H9 (cell line): ENCODE data around the gene GTF2H4. TPM values are rescaled to one million over a fixed set of nuclear protein-coding genes. Genes with fewer than 3 reads are reported as not detected.
"Not testable (repeated sequence)": the region's sequence is repeated elsewhere in the genome, so short reads cannot be mapped to it uniquely, and the experiment has no call there.

Source experiments
- DNase-seq: peaks from one replicate; pipeline ENCODE4 v3.0.0-alpha.2; 2017
- H2AFZ ChIP-seq: one replicate; pipeline ENCODE4 v1.6.1; 2013; ENCODE audit warnings: mild to moderate bottlenecking, low read length, control low read depth, moderate library complexity
- H2AK5ac ChIP-seq: 2 replicates; pipeline ENCODE4 v1.6.1; 2013; ENCODE audit warnings: low read length, control low read depth, mixed read lengths; ENCODE audit not compliant: insufficient read length
- H2BK120ac ChIP-seq: one replicate; pipeline ENCODE4 v1.6.1; 2013; ENCODE audit warnings: low read depth, mild to moderate bottlenecking, low read length, control low read depth, inconsistent platforms; ENCODE audit not compliant: poor library complexity, severe bottlenecking
- H2BK12ac ChIP-seq: 2 replicates; pipeline ENCODE4 v1.6.1; 2013; ENCODE audit warnings: low read length, control low read depth, mixed read lengths, low read depth; ENCODE audit not compliant: insufficient read length
- H2BK15ac ChIP-seq: 2 replicates; pipeline ENCODE4 v1.6.1; 2013; ENCODE audit warnings: low read depth, low read length, control low read depth
- H2BK20ac ChIP-seq: one replicate; pipeline ENCODE4 v1.6.1; 2013; ENCODE audit warnings: low read depth, mild to moderate bottlenecking, low read length, control low read depth, inconsistent platforms; ENCODE audit not compliant: poor library complexity, severe bottlenecking
- H2BK5ac ChIP-seq: 2 replicates; pipeline ENCODE4 v1.6.1; 2013; ENCODE audit warnings: low read length, control low read depth, mixed read lengths; ENCODE audit not compliant: insufficient read length
- H3K14ac ChIP-seq: 2 replicates; pipeline ENCODE4 v1.6.1; 2013; ENCODE audit warnings: low read length, control low read depth; ENCODE audit not compliant: insufficient read depth
- H3K18ac ChIP-seq: 2 replicates; pipeline ENCODE4 v1.6.1; 2013; ENCODE audit warnings: low read depth, mild to moderate bottlenecking, mixed read lengths, low read length, control low read depth; ENCODE audit not compliant: insufficient read length
- H3K23ac ChIP-seq: 2 replicates; pipeline ENCODE4 v1.6.1; 2013; ENCODE audit warnings: low read length, control low read depth, mixed read lengths, low read depth; ENCODE audit not compliant: insufficient read length
- H3K23me2 ChIP-seq: 2 replicates; pipeline ENCODE4 v1.6.1; 2013; ENCODE audit warnings: low read depth, mild to moderate bottlenecking, mixed read lengths, low read length, control low read depth; ENCODE audit not compliant: insufficient read length, poor library complexity, severe bottlenecking
- H3K27ac ChIP-seq: 2 replicates; pipeline ENCODE4 v1.5.1; 2013; ENCODE audit warnings: low read length, control low read depth, mixed read lengths, low read depth; ENCODE audit not compliant: insufficient read length
- H3K27me3 ChIP-seq: 2 replicates; pipeline ENCODE4 v1.6.1; 2013; ENCODE audit warnings: low read length, control low read depth, inconsistent platforms; ENCODE audit not compliant: insufficient read depth
- H3K4ac ChIP-seq: 2 replicates; pipeline ENCODE4 v1.6.1; 2013; ENCODE audit warnings: low read depth, mild to moderate bottlenecking, control low read depth, inconsistent platforms, low read length, moderate library complexity
- H3K4me1 ChIP-seq: 2 replicates; pipeline ENCODE4 v1.6.1; 2013; ENCODE audit warnings: low read length, control low read depth, inconsistent platforms; ENCODE audit not compliant: insufficient read depth
- H3K4me2 ChIP-seq: 2 replicates; pipeline ENCODE4 v1.6.1; 2013; ENCODE audit warnings: low read length, control low read depth, mixed read lengths; ENCODE audit not compliant: insufficient read length, insufficient read depth
- H3K56ac ChIP-seq: 2 replicates; pipeline ENCODE4 v1.6.1; 2013; ENCODE audit warnings: low read depth, mild to moderate bottlenecking, mixed read lengths, low read length, control low read depth; ENCODE audit not compliant: insufficient read length
- H3K79me1 ChIP-seq: 2 replicates; pipeline ENCODE4 v1.6.1; 2013; ENCODE audit warnings: low read depth, mild to moderate bottlenecking, moderate library complexity, low read length, control low read depth, inconsistent platforms; ENCODE audit not compliant: insufficient read depth, poor library complexity, severe bottlenecking
- H3K79me2 ChIP-seq: 2 replicates; pipeline ENCODE4 v1.6.1; 2013; ENCODE audit warnings: low read length, control low read depth, inconsistent platforms; ENCODE audit not compliant: insufficient read depth
- H3K9ac ChIP-seq: 2 replicates; pipeline ENCODE4 v1.6.1; 2013; ENCODE audit warnings: low read length, control low read depth, mixed read lengths; ENCODE audit not compliant: insufficient read length; ENCODE audit errors: extremely low read depth
- H3K9me3 ChIP-seq: one replicate; pipeline ENCODE4 v1.6.1; 2013; ENCODE audit warnings: low read depth, low read length, inconsistent platforms; ENCODE audit not compliant: control insufficient read depth
- H3T11ph ChIP-seq: one replicate; pipeline ENCODE4 v1.6.1; 2013; ENCODE audit warnings: mild to moderate bottlenecking, low read length, control low read depth, inconsistent platforms
- H4K20me1 ChIP-seq: one replicate; pipeline ENCODE4 v1.6.1; 2013; ENCODE audit not compliant: control insufficient read depth, insufficient read length, insufficient read depth
- H4K5ac ChIP-seq: 2 replicates; pipeline ENCODE4 v1.6.1; 2013; ENCODE audit warnings: low read depth, mild to moderate bottlenecking, mixed read lengths, low read length, control low read depth; ENCODE audit not compliant: insufficient read length
- H4K8ac ChIP-seq: replicated peaks from 2 replicates; pipeline ENCODE4 v1.6.1; 2013; ENCODE audit warnings: low read length, control low read depth, mixed read lengths, low read depth; ENCODE audit not compliant: insufficient read length
- H4K91ac ChIP-seq: 2 replicates; pipeline ENCODE4 v1.6.1; 2013; ENCODE audit warnings: low read depth, mild to moderate bottlenecking, moderate library complexity, mixed read lengths, low read length, control low read depth; ENCODE audit not compliant: insufficient read length
- H3K27ac Mint-ChIP-seq, 3 experiments: 2 replicates in 2 of 3; 3 replicates in 1 of 3; pipeline ENCODE4 v1.8.0; 2020 to 2021; ENCODE audit warnings: mixed read lengths in 3 of 3, mild to moderate bottlenecking in 1 of 3, moderate library complexity in 1 of 3
- H3K27me3 Mint-ChIP-seq: 2 replicates; pipeline ENCODE4 v1.8.0; 2021; ENCODE audit warnings: low read depth, mild to moderate bottlenecking, moderate library complexity, mixed read lengths
- H3K36me3 Mint-ChIP-seq, 3 experiments: 2 replicates in 2 of 3; 3 replicates in 1 of 3; pipeline ENCODE4 v1.8.0; 2020 to 2021; ENCODE audit warnings: low read depth in 3 of 3, mixed read lengths in 3 of 3; ENCODE audit not compliant: insufficient read depth in 1 of 3
- H3K4me1 Mint-ChIP-seq, 2 experiments: 2 replicates each; pipeline ENCODE4 v1.8.0; 2020; ENCODE audit warnings: mixed read lengths in 2 of 2
- H3K4me3 Mint-ChIP-seq, 2 experiments: 2 replicates in 1 of 2; 3 replicates in 1 of 2; pipeline ENCODE4 v1.8.0; 2020 to 2021; ENCODE audit warnings: mild to moderate bottlenecking in 2 of 2, mixed read lengths in 2 of 2, moderate library complexity in 1 of 2
- H3K9me3 Mint-ChIP-seq, 2 experiments: 2 replicates in 1 of 2; 3 replicates in 1 of 2; pipeline ENCODE4 v1.8.0; 2020; ENCODE audit warnings: mild to moderate bottlenecking in 2 of 2, mixed read lengths in 2 of 2, moderate library complexity in 1 of 2
- CTCF ChIP-seq: fragments of 200-600 bp; sonication (generic); conservative IDR thresholded peaks from 3 replicates; pipeline ENCODE4 v1.8.0; 2021; ENCODE audit warnings: antibody characterized with exemption, mild to moderate bottlenecking
- WGBS: extraction: QIAGEN DNeasy Blood & Tissue Kit; methylation state at CpG from one replicate; pipeline ENCODE4 v1.1.7; 2013; ENCODE audit warnings: missing lambda C conversion rate, low lambda C conversion rate, mixed read lengths; ENCODE audit not compliant: insufficient read length; ENCODE audit errors: extremely low coverage; 5-methylcytosine and 5-hydroxymethylcytosine counted together
- total RNA-seq: library from RNA; stranded (reverse); gene quantifications from 2 replicates; pipeline ENCODE4 v1.2.1, GENCODE V29; 2021

Gene GTF2H4
- total RNA-seq, 1 experiment from 2014 or later, result 60.8 TPM

GRCh38 chr6:30901436-30901835 is 6.6 kb upstream of the GTF2H4 start:
- no peak overlapping the region for H2BK12ac ChIP-seq
- H3K79me1 ChIP-seq, result no peaks in the 10 kb centered on the region
- no peak overlapping the region for H3K18ac ChIP-seq
- no peak overlapping the region for H3K23ac ChIP-seq
- H3K56ac ChIP-seq, result no peak overlapping the region
- H2BK20ac ChIP-seq, result no peak overlapping the region
- no peak overlapping the region for H2BK120ac ChIP-seq
- DNase-seq, result no peak
- H3K14ac ChIP-seq, result no peak overlapping the region
- H4K20me1 ChIP-seq, result no peaks in the 10 kb centered on the region
- no peak overlapping the region for H3K4ac ChIP-seq
- no peak overlapping the region for H2AFZ ChIP-seq
- H3K27ac Mint-ChIP-seq, result no peak overlapping the region; a peak in 1 of 7 replicates
- peaks cover 25 to 38% (median 36%) of the 10 kb centered on the region in 3 experiments; a peak in 6 of 7 replicates for H3K36me3 Mint-ChIP-seq
- H3K4me2 ChIP-seq, result no peak overlapping the region
- H4K8ac ChIP-seq, result no peak overlapping the region
- no peak overlapping the region for H3T11ph ChIP-seq
- no peaks in the 10 kb centered on the region for H3K79me2 ChIP-seq
- H2AK5ac ChIP-seq, result no peak overlapping the region
- no peak overlapping the region for H4K91ac ChIP-seq
- no peak overlapping the region for H4K5ac ChIP-seq
- H3K4me1 Mint-ChIP-seq, result peaks cover 5 to 11% of the 10 kb centered on the region in 2 experiments
- no peak overlapping the region for H3K4me3 Mint-ChIP-seq
- no peaks in the 10 kb centered on the region for H3K4me1 ChIP-seq
- H3K27me3 ChIP-seq, result no peaks in the 10 kb centered on the region
- H3K23me2 ChIP-seq, result no peaks in the 10 kb centered on the region
- no peaks in the 10 kb centered on the region for H3K9me3 ChIP-seq
- H2BK15ac ChIP-seq, result no peak overlapping the region
- no peak overlapping the region for H2BK5ac ChIP-seq
- no peaks in the 10 kb centered on the region for H3K9me3 Mint-ChIP-seq
- TF ChIP-seq CTCF, result no peak
- H3K27me3 Mint-ChIP-seq, result no peaks in the 10 kb centered on the region; the same call in 1 of the 2 replicates
- no peak overlapping the region for H3K9ac ChIP-seq
- no peak overlapping the region for H3K27ac ChIP-seq

DNA sequence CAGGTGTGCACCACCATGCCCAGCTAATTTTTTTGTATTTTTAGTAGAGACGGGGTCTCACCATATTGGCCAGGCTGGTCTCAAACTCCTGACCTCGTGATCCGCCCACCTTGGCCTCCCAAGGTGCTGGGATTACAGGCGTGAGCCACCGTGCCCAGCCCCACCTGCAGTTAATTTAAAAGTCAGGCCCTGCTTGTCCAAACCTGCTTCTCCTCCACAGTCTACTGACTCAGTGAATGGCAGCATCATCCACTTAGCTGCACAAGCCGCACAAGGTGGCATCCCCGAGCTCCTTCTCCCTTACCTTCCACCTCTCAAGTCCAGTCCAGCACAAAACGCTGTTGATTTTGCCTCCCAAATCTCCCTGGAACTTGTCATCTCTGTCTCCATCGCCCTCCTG is 5.8 kb upstream of the GTF2H4 start:
- no CpG with 5 or more reads among the region's 9 CpGs for WGBS

More for the DNA sequence above, 5.8 kb upstream of the GTF2H4 start:
- H3K23me2 ChIP-seq, H3K27me3 Mint-ChIP-seq, H3K23ac ChIP-seq, H4K8ac ChIP-seq, H4K5ac ChIP-seq, H3K4ac ChIP-seq, H2BK120ac ChIP-seq, H2BK20ac ChIP-seq, H3K18ac ChIP-seq, H2BK5ac ChIP-seq, H3K27ac Mint-ChIP-seq, H3K79me2 ChIP-seq, H3K9me3 ChIP-seq, DNase-seq, H3K27ac ChIP-seq, H4K91ac ChIP-seq, H3K9ac ChIP-seq, H3T11ph ChIP-seq, H3K4me1 ChIP-seq, H3K9me3 Mint-ChIP-seq, H3K4me2 ChIP-seq, H3K79me1 ChIP-seq, H2AFZ ChIP-seq, H3K27me3 ChIP-seq, H2AK5ac ChIP-seq, H3K56ac ChIP-seq, H2BK12ac ChIP-seq, H3K4me3 Mint-ChIP-seq, H2BK15ac ChIP-seq, H4K20me1 ChIP-seq: not testable (repeated sequence)
- H3K4me1 Mint-ChIP-seq, result peaks cover 5 to 12% of the 10 kb centered on the region in 2 experiments
- H3K36me3 Mint-ChIP-seq, result peaks cover 21 to 31% (median 29%) of the 10 kb centered on the region in 3 experiments; a peak in 6 of 7 replicates
- 0 out of 2 replicates have a peak overlapping the region, but pooled peaks have one; percentile 57 for H3K14ac ChIP-seq
